WTC11 (cell line): ENCODE results near the gene PMS1.

ENCODE experiments used
- ATF3 ChIP-seq: sonication (generic); formaldehyde crosslinking; conservative IDR thresholded peaks from 2 replicates; pipeline ENCODE4 v1.8.1; 2022; ENCODE audit warnings: mild to moderate bottlenecking, missing genetic modification reagents
- CTCF ChIP-seq: fragments of 200-600 bp; IDR thresholded peaks from 2 replicates; pipeline ENCODE4 v1.8.0; 2022; ENCODE audit warnings: antibody characterized with exemption
- ESRRA ChIP-seq: sonication (generic); formaldehyde crosslinking; IDR thresholded peaks from 2 replicates; pipeline ENCODE4 v1.8.1; 2022; ENCODE audit warnings: mild to moderate bottlenecking, missing genetic modification reagents, borderline replicate concordance
- FOXJ3 ChIP-seq: sonication (generic); formaldehyde crosslinking; IDR thresholded peaks from 2 replicates; pipeline ENCODE4 v1.9.0; 2021; ENCODE audit warnings: missing genetic modification reagents, mild to moderate bottlenecking, borderline replicate concordance
- GABPB1 ChIP-seq: sonication (generic); formaldehyde crosslinking; IDR thresholded peaks from 2 replicates; pipeline ENCODE4 v1.8.1; 2023; ENCODE audit warnings: mild to moderate bottlenecking, missing genetic modification reagents
- TEAD1 ChIP-seq: sonication (generic); formaldehyde crosslinking; IDR thresholded peaks from 2 replicates; pipeline ENCODE4 v1.8.0; 2022; ENCODE audit warnings: mild to moderate bottlenecking, missing genetic modification reagents
- TEAD4 ChIP-seq: sonication (generic); formaldehyde crosslinking; IDR thresholded peaks from 2 replicates; pipeline ENCODE4 v1.8.0; 2022; ENCODE audit warnings: mild to moderate bottlenecking, missing genetic modification reagents
- ZBTB21 ChIP-seq: sonication (generic); formaldehyde crosslinking; IDR thresholded peaks from 2 replicates; pipeline ENCODE4 v1.8.1; 2023; ENCODE audit warnings: mild to moderate bottlenecking, missing genetic modification reagents, borderline replicate concordance
- ZNF423 ChIP-seq: fragments of 250-450 bp; sonication (Bioruptor Pico); IDR thresholded peaks from 2 replicates; pipeline ENCODE4 v2.1.2; 2022; ENCODE audit warnings: mild to moderate bottlenecking, moderate library complexity
- TF ChIP-seq, protein P1 (sequence below): sonication (generic); formaldehyde crosslinking; IDR thresholded peaks from 2 replicates; pipeline ENCODE4 v1.8.1; 2023; ENCODE audit warnings: mild to moderate bottlenecking, missing genetic modification reagents

GRCh38 chr2:189751080-189751658 lies 33.1 kb upstream of the PMS1 start:
- TF ChIP-seq ESRRA (CRISPR knock-in tag), result no peak
- no peak for TF ChIP-seq ZBTB21 (CRISPR knock-in tag)
- no peak for TF ChIP-seq TEAD4 (CRISPR knock-in tag)
- TF ChIP-seq ZNF423 (CRISPR knock-in tag), result no peak
- no peak for TF ChIP-seq ATF3 (CRISPR knock-in tag)
- TF ChIP-seq CTCF, result peak; percentile 67
- no peak for TF ChIP-seq FOXJ3 (CRISPR knock-in tag)
- TF ChIP-seq TEAD1 (CRISPR knock-in tag), result no peak
- no peak for TF ChIP-seq GABPB1 (CRISPR knock-in tag)
- TF ChIP-seq, protein P1, sequence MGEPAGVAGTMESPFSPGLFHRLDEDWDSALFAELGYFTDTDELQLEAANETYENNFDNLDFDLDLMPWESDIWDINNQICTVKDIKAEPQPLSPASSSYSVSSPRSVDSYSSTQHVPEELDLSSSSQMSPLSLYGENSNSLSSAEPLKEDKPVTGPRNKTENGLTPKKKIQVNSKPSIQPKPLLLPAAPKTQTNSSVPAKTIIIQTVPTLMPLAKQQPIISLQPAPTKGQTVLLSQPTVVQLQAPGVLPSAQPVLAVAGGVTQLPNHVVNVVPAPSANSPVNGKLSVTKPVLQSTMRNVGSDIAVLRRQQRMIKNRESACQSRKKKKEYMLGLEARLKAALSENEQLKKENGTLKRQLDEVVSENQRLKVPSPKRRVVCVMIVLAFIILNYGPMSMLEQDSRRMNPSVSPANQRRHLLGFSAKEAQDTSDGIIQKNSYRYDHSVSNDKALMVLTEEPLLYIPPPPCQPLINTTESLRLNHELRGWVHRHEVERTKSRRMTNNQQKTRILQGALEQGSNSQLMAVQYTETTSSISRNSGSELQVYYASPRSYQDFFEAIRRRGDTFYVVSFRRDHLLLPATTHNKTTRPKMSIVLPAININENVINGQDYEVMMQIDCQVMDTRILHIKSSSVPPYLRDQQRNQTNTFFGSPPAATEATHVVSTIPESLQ (CRISPR knock-in tag), result no peak
